Bronchial epithelial cell (primary cell): ENCODE measurements around the gene GPC5. TPM values are rescaled to one million over a fixed set of nuclear protein-coding genes. Genes with fewer than 3 reads are reported as not detected.

Experiments used
- DNase-seq: peaks from one replicate; pipeline ENCODE4 v3.0.0-alpha.2; 2010; ENCODE audit warnings: low read depth
- FAIRE-seq: peaks from 2 replicates; lab custom pipeline; 2011; peaks lifted over from hg19 to GRCh38; lab: Jason Lieb, UNC
- H3K27me3 ChIP-seq: 2 replicates; pipeline ENCODE4 v1.5.1; 2011; ENCODE audit warnings: low read length; ENCODE audit not compliant: control insufficient read depth, insufficient read depth
- H3K36me3 ChIP-seq: 2 replicates; pipeline ENCODE4 v1.5.1; 2011; ENCODE audit warnings: low read length; ENCODE audit not compliant: control insufficient read depth, insufficient read depth
- H3K4me3 ChIP-seq: 2 replicates; pipeline ENCODE4 v1.5.1; 2011; ENCODE audit warnings: mild to moderate bottlenecking, low read depth, low read length, control low read depth
- total RNA-seq: library from RNA; depleted of rRNA; stranded (reverse); fragments of >200 nt; gene quantifications from 2 replicates; pipeline ENCODE4 v1.2.1, GENCODE V29; 2014
- TF ChIP-seq, protein P1 (sequence below): IDR thresholded peaks from 2 replicates; pipeline ENCODE4 v1.5.1; 2011; ENCODE audit warnings: mild to moderate bottlenecking, moderate library complexity, low read length, control low read depth, inconsistent platforms; ENCODE audit not compliant: insufficient read depth, severe bottlenecking

Gene GPC5
- total RNA-seq, 1 donor from 2014 or later: 1.8 TPM

DNA sequence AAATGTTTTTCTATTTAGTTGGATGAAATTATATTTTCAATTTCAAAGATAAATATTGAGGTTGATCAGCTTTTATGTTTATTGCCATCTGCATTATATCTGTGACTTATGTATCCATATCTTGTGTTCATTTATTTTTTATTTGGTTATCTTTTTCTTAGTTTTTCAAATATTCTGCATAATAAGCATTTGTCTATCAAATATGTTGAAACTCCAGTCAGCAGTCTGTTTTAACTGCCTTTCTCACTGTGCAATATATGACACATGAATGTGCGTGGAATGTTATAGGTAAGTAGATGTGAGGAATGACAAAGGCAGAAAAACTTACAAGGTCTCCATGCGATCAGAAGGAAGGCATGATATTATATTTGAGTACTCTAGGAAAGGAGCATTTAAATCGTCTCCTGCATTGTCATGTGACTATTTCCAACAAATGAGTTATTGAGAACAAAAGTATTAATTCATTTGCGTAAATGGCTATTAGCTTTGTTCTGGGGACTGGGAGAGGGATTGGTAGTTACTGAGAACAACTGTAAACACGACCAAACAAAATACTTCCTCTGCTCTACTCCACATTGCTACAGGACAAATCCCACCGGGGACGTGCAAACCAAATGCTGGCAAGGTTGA, 318.1 kb downstream of the GPC5 start:
- DNase-seq: no peak
- no peak for FAIRE-seq
- H3K36me3 ChIP-seq: no peaks in the 10 kb centered on the region
- TF ChIP-seq, protein P1, sequence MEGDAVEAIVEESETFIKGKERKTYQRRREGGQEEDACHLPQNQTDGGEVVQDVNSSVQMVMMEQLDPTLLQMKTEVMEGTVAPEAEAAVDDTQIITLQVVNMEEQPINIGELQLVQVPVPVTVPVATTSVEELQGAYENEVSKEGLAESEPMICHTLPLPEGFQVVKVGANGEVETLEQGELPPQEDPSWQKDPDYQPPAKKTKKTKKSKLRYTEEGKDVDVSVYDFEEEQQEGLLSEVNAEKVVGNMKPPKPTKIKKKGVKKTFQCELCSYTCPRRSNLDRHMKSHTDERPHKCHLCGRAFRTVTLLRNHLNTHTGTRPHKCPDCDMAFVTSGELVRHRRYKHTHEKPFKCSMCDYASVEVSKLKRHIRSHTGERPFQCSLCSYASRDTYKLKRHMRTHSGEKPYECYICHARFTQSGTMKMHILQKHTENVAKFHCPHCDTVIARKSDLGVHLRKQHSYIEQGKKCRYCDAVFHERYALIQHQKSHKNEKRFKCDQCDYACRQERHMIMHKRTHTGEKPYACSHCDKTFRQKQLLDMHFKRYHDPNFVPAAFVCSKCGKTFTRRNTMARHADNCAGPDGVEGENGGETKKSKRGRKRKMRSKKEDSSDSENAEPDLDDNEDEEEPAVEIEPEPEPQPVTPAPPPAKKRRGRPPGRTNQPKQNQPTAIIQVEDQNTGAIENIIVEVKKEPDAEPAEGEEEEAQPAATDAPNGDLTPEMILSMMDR: no peak
- H3K4me3 ChIP-seq: no peak overlapping the region
- no peaks in the 10 kb centered on the region for H3K27me3 ChIP-seq

DNA sequence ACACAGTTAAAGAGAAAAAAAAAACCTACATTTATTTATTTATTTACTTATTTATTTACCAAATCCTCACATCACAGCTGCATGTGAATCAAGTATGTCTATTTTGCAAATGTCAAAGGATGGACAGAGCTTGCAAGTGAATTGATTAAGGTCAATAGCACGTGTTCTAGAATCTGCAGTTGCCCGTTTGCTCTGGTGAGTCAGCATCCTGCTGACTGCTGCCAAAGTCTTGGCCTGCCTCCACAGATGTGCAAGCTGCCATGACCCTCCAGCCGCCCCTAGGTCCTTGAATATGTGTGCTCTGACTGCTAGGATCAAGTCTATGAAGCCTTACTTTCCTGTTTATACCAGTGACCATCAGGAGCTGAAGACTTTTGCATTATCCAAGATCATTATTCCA, 320.6 kb downstream of the GPC5 start:
- FAIRE-seq (no peak), DNase-seq (peak; percentile 20)
- TF ChIP-seq, protein P1: no peak
- H3K36me3 ChIP-seq: no peaks in the 10 kb centered on the region
- H3K4me3 ChIP-seq: no peak overlapping the region
- no peaks in the 10 kb centered on the region for H3K27me3 ChIP-seq

DNA sequence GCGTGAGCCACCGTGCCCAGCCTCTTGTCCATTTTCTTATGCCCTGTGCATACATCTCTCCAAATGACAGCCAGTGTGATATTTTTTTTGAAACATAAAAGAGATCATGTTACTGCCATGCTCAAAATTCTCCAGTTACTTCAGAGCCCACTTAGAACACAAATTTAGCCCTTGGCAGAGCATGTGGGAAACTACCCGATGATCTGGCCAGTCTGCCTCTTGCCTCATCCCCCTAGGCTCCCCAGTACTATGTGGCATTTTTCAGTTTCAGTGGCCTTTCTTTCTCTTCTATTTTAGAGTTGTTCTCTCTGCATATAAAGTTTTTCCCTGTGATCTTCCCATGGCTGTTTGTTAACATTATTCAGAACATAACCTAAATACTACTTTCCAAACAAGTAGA, 323.0 kb downstream of the GPC5 start:
- TF ChIP-seq, protein P1: no peak
- DNase-seq (no peak), FAIRE-seq (no peak)
- Histone ChIP-seq H3K4me3 (no peak overlapping the region), H3K36me3 (no peaks in the 10 kb centered on the region), H3K27me3 (no peaks in the 10 kb centered on the region)

- Histone ChIP-seq H3K27me3 (no peaks in the 10 kb centered on the region), H3K36me3 (no peaks in the 10 kb centered on the region), H3K4me3 (no peak overlapping the region)
- TF ChIP-seq, protein P1: peak; percentile 46
- FAIRE-seq: no peak
- peak; percentile 13 for DNase-seq
Measured at GRCh38 chr13:91722267-91722884, 324.0 kb downstream of the GPC5 start.

- FAIRE-seq: no peak
- no peaks in the 10 kb centered on the region for H3K36me3 ChIP-seq
Measured at GRCh38 chr13:91724591-91724990, 326.2 kb downstream of the GPC5 start.

More at GRCh38 chr13:91724591-91724990, 326.2 kb downstream of the GPC5 start:
- Histone ChIP-seq H3K4me3 (no peak overlapping the region), H3K27me3 (no peaks in the 10 kb centered on the region)
- DNase-seq: no peak
- TF ChIP-seq, protein P1: no peak
